IMR-90 (cell line): Measurements from ENCODE around the gene UQCC5. TPM values are rescaled to one million over a fixed set of nuclear protein-coding genes. Genes with fewer than 3 reads are reported as not detected.
A peak's percentile ranks its signal among the peaks of the same experiment; 100 is the strongest.

Source experiments
- ATAC-seq: fragments of 200-7000 bp; cut with Tn5 transposase; 2 replicates; pipeline ENCODE4 v1.9.1; 2020; ENCODE audit warnings: low read depth, mild to moderate bottlenecking, moderate library complexity
- BruUV-seq: library from RNA; stranded (reverse); fragments of 400-500 nt; replicated peaks from 2 replicates; lab custom pipeline; 2021; lab: Mats Ljungman, UMichigan
- CTCF ChIA-PET: fragments of 300-600 bp; formaldehyde crosslinking; extraction: SDS; loops from one replicate; lab custom pipeline; 2021; ENCODE audit warnings: antibody characterized with exemption; lab: Yijun Ruan, JAX
- POLR2A ChIA-PET: fragments of 300-600 bp; sonication (Branson Sonifier 250); formaldehyde crosslinking; loops from one replicate; lab custom pipeline; 2022; ENCODE audit warnings: antibody characterized with exemption; ENCODE audit not compliant: unreplicated experiment; lab: Charles Lee
- DNase-seq: peaks from one replicate; pipeline ENCODE4 v3.0.0; 2013
- H2AFZ ChIP-seq: replicated peaks from 2 replicates; pipeline ENCODE3; 2013; ENCODE audit warnings: low read length, mild to moderate bottlenecking; ENCODE audit not compliant: poor library complexity
- H2AK5ac ChIP-seq: 2 replicates; pipeline ENCODE4 v1.6.1; 2013; ENCODE audit warnings: low read depth, low read length, inconsistent platforms
- H2AK9ac ChIP-seq: replicated peaks from 2 replicates; pipeline ENCODE3; 2013; ENCODE audit warnings: mild to moderate bottlenecking, low read depth, low read length, moderate library complexity; ENCODE audit not compliant: poor library complexity
- H2BK120ac ChIP-seq: 2 replicates; pipeline ENCODE4 v1.6.1; 2013; ENCODE audit warnings: low read depth, low read length, inconsistent platforms
- H2BK15ac ChIP-seq: 3 replicates; pipeline ENCODE4 v1.6.1; 2013; ENCODE audit warnings: low read depth, low read length, inconsistent platforms
- H2BK20ac ChIP-seq: 2 replicates; pipeline ENCODE4 v1.6.1; 2013; ENCODE audit warnings: low read depth, mild to moderate bottlenecking, inconsistent platforms, low read length, moderate library complexity
- H2BK5ac ChIP-seq: 2 replicates; pipeline ENCODE4 v1.6.1; 2013; ENCODE audit warnings: mild to moderate bottlenecking, low read depth, low read length, inconsistent platforms; ENCODE audit not compliant: poor library complexity, severe bottlenecking
- H3K14ac ChIP-seq: replicated peaks from 2 replicates; pipeline ENCODE4 v1.6.1; 2013; ENCODE audit warnings: low read depth, low read length, inconsistent platforms
- H3K18ac ChIP-seq: 2 replicates; pipeline ENCODE4 v1.6.1; 2013; ENCODE audit warnings: low read depth, low read length, control low read depth
- H3K23ac ChIP-seq: 2 replicates; pipeline ENCODE4 v1.6.1; 2013; ENCODE audit warnings: low read depth, low read length, inconsistent platforms
- H3K27ac ChIP-seq: 2 replicates; pipeline ENCODE4 v1.5.1; 2013; ENCODE audit warnings: mild to moderate bottlenecking, control low read depth, low read length; ENCODE audit not compliant: insufficient read depth
- H3K27me3 ChIP-seq: 2 replicates; pipeline ENCODE4 v1.6.1; 2013; ENCODE audit warnings: low read length; ENCODE audit not compliant: control insufficient read depth, insufficient read depth
- H3K36me3 ChIP-seq: 2 replicates; pipeline ENCODE4 v1.6.1; 2013; ENCODE audit warnings: low read length, mixed read lengths; ENCODE audit not compliant: control insufficient read depth, insufficient read depth
- H3K4ac ChIP-seq: 2 replicates; pipeline ENCODE4 v1.6.1; 2013; ENCODE audit warnings: low read depth, low read length, inconsistent platforms
- H3K4me1 ChIP-seq: 2 replicates; pipeline ENCODE4 v1.6.1; 2013; ENCODE audit warnings: low read length, mixed read lengths; ENCODE audit not compliant: control insufficient read depth, insufficient read depth
- H3K4me2 ChIP-seq: 2 replicates; pipeline ENCODE4 v1.6.1; 2013; ENCODE audit warnings: low read depth, mild to moderate bottlenecking, control low read depth, low read length, moderate library complexity
- H3K4me3 ChIP-seq: 2 replicates; pipeline ENCODE4 v1.5.1; 2013; ENCODE audit warnings: low read depth, mild to moderate bottlenecking, control low read depth, low read length, moderate library complexity; ENCODE audit not compliant: insufficient read depth
- H3K56ac ChIP-seq: 2 replicates; pipeline ENCODE4 v1.6.1; 2013; ENCODE audit warnings: low read length, inconsistent platforms; ENCODE audit not compliant: insufficient read depth; ENCODE audit errors: extremely low read depth
- H3K79me1 ChIP-seq, 2 experiments: 2 replicates each; pipeline ENCODE4 v1.6.1; 2013; ENCODE audit warnings: low read length in 2 of 2, inconsistent platforms in 1 of 2, low read depth in 1 of 2
- H3K9ac ChIP-seq: 2 replicates; pipeline ENCODE4 v1.6.1; 2013; ENCODE audit warnings: low read depth, low read length, control low read depth
- H3K9me1 ChIP-seq: 2 replicates; pipeline ENCODE4 v1.6.1; 2013; ENCODE audit warnings: low read length, inconsistent platforms; ENCODE audit not compliant: insufficient read depth
- H3K9me3 ChIP-seq: 2 replicates; pipeline ENCODE4 v1.6.1; 2013; ENCODE audit warnings: low read length; ENCODE audit not compliant: control insufficient read depth, insufficient read depth
- H4K20me1 ChIP-seq: 2 replicates; pipeline ENCODE4 v1.6.1; 2013; ENCODE audit warnings: low read length, inconsistent platforms; ENCODE audit not compliant: insufficient read depth
- H4K5ac ChIP-seq: 2 replicates; pipeline ENCODE4 v1.6.1; 2013; ENCODE audit warnings: mild to moderate bottlenecking, low read depth, low read length, control low read depth
- H4K8ac ChIP-seq, 2 experiments: 2 replicates each; pipeline ENCODE4 v1.6.1; 2013; ENCODE audit warnings: low read depth in 2 of 2, low read length in 2 of 2, control low read depth in 1 of 2, inconsistent platforms in 1 of 2
- H4K91ac ChIP-seq: 2 replicates; pipeline ENCODE4 v1.6.1; 2013; ENCODE audit warnings: low read depth, low read length, inconsistent platforms; ENCODE audit not compliant: insufficient read depth
- CEBPB ChIP-seq: IDR thresholded peaks from 2 replicates; pipeline ENCODE4 v1.6.1; 2012; ENCODE audit warnings: low read depth, low read length, improper control_type of control experiment
- CHD1 ChIP-seq: IDR thresholded peaks from 2 replicates; pipeline ENCODE4 v1.6.1; 2012; ENCODE audit warnings: low read depth, low read length, improper control_type of control experiment
- MAZ ChIP-seq: IDR thresholded peaks from 2 replicates; pipeline ENCODE4 v1.6.1; 2012; ENCODE audit warnings: low read depth, mild to moderate bottlenecking, low read length, improper control_type of control experiment, moderate library complexity, borderline replicate concordance
- RAD21 ChIP-seq: IDR thresholded peaks from 2 replicates; pipeline ENCODE4 v1.6.1; 2012; ENCODE audit warnings: low read length, improper control_type of control experiment
- RFX5 ChIP-seq: IDR thresholded peaks from 2 replicates; pipeline ENCODE4 v1.8.0; 2012; ENCODE audit warnings: low read depth, mild to moderate bottlenecking, low read length, moderate library complexity
- SMC3 ChIP-seq: fragments of 150-350 bp; IDR thresholded peaks from 2 replicates; pipeline ENCODE4 v1.6.1; 2016; ENCODE audit warnings: low read depth, mild to moderate bottlenecking, antibody characterized with exemption, low read length, moderate library complexity
- WGBS, 2 experiments: methylation state at CpG; one replicate each; pipeline versions ENCODE4 v1.1.5 to v1.1.7; 2013; ENCODE audit warnings: missing lambda C conversion rate in 2 of 2; ENCODE audit not compliant: insufficient read length in 1 of 2; ENCODE audit errors: extremely low coverage in 2 of 2; 5-methylcytosine and 5-hydroxymethylcytosine counted together
- dilution Hi-C: fragments of 300-500 bp; cut with HindIII; formaldehyde crosslinking; loops from one replicate; pipeline ENCODE4 v1.14.3; 2018; ENCODE audit warnings: low sequenced_read_pairs; ENCODE audit not compliant: unreplicated experiment
- in situ Hi-C: fragments of 300-500 bp; cut with MboI; formaldehyde crosslinking; loops from 3 replicates; pipeline ENCODE4 v1.14.3; 2019; ENCODE audit warnings: low sequenced_read_pairs, inconsistent platforms, mixed read lengths
- intact Hi-C: fragments of 100-400 bp; cut with micrococcal nuclease; formaldehyde crosslinking; loops from 2 replicates; pipeline ENCODE4 v1.10.0; 2022
- polyA plus RNA-seq, 3 experiments: library from polyadenylated mRNA; depleted of rRNA; stranded (reverse); fragments of >200 nt; gene quantifications; 2 replicates each; pipeline ENCODE4 v1.2.3, GENCODE V29; 2012; ENCODE audit warnings: low replicate concordance in 1 of 3
- total RNA-seq: library from RNA; depleted of rRNA; stranded (reverse); fragments of >200 nt; gene quantifications from 2 replicates; pipeline ENCODE4 v1.2.3, GENCODE V29; 2012

Gene UQCC5
- total and polyA plus RNA-seq, 2 of the 4 experiments (the other 2 are of a cell fraction), result 1.1 to 16.9 TPM

- H2BK5ac ChIP-seq, result peak overlapping the region; percentile 47
- peak overlapping the region; percentile 89; the same call in 1 of the 2 replicates for H3K4ac ChIP-seq
- peak overlapping the region; percentile 73; the same call in 1 of the 2 replicates for H4K5ac ChIP-seq
- ATAC-seq, result no peak
- in situ Hi-C loops, result no loop called here
- H3K9ac ChIP-seq, result no peak overlapping the region; the same call in 1 of the 2 replicates
- ChIA-PET CTCF (no interaction called here), POLR2A (interaction anchor here (0.8 kb wide), 1 partner anchor 16 kb away, joined by 3 read pairs; no protein-coding TSS in a partner anchor)
- peak overlapping the region; percentile 91 for H2AK5ac ChIP-seq
- peak overlapping the region; percentile 46 to 96; a peak in 3 of 4 replicates for H4K8ac ChIP-seq
- peaks cover 4% of the 10 kb centered on the region for H3K36me3 ChIP-seq
- H4K20me1 ChIP-seq, result peaks cover 41% of the 10 kb centered on the region
- peak overlapping the region; percentile 95 for H2AFZ ChIP-seq
- H2BK120ac ChIP-seq, result peak overlapping the region; percentile 38; the same call in 1 of the 2 replicates
- no peaks in the 10 kb centered on the region for H3K27me3 ChIP-seq
- H2BK20ac ChIP-seq, result no peak overlapping the region
- peak overlapping the region; percentile 90 for H3K4me2 ChIP-seq
- peaks cover 26% of the 10 kb centered on the region for H3K4me1 ChIP-seq
- peak overlapping the region; percentile 30 for H2AK9ac ChIP-seq
- no peak overlapping the region for H3K27ac ChIP-seq
- H3K14ac ChIP-seq, result 0 out of 2 replicates have a peak overlapping the region, but pooled peaks have one; percentile 57
- peak overlapping the region; percentile 60; the same call in 1 of the 2 replicates for H4K91ac ChIP-seq
- intact Hi-C loops, result loop anchor here (2.0 kb wide), 1 partner anchor 63 kb away; no protein-coding TSS in a partner anchor
- dilution Hi-C loops, result no loop called here
- H3K56ac ChIP-seq, result no peak overlapping the region
- no peak for TF ChIP-seq RAD21
- no peak for TF ChIP-seq SMC3
- TF ChIP-seq MAZ, result no peak
- TF ChIP-seq CEBPB, result peak; percentile 50; the same call in 1 of the 2 replicates
- no peak for TF ChIP-seq RFX5
- TF ChIP-seq CHD1, result no peak
- 0 out of 2 replicates have a peak overlapping the region, but pooled peaks have one; percentile 19 for H3K23ac ChIP-seq
- H3K9me3 ChIP-seq, result no peaks in the 10 kb centered on the region
- peaks cover 32 to 80% of the 10 kb centered on the region in 2 experiments for H3K79me1 ChIP-seq
- BruUV-seq, result no TSS peak
- 0% methylated on average over 3 of the region's 9 CpGs; no CpG with 5 or more reads in 1 of the 2 experiments for WGBS, 2 experiments
- no peak overlapping the region; the same call in 1 of the 2 replicates for H3K18ac ChIP-seq
- peaks cover 27% of the 10 kb centered on the region for H3K9me1 ChIP-seq
- no peak overlapping the region for H2BK15ac ChIP-seq
- H3K4me3 ChIP-seq, result peak overlapping the region; percentile 24; the same call in 1 of the 2 replicates
- no peak for DNase-seq
These were observed 365 bp upstream of the UQCC5 start for GRCh38 chr3:52536112-52536368.
